ENCODE data around the gene CD84.

CD84 gene

DNA sequence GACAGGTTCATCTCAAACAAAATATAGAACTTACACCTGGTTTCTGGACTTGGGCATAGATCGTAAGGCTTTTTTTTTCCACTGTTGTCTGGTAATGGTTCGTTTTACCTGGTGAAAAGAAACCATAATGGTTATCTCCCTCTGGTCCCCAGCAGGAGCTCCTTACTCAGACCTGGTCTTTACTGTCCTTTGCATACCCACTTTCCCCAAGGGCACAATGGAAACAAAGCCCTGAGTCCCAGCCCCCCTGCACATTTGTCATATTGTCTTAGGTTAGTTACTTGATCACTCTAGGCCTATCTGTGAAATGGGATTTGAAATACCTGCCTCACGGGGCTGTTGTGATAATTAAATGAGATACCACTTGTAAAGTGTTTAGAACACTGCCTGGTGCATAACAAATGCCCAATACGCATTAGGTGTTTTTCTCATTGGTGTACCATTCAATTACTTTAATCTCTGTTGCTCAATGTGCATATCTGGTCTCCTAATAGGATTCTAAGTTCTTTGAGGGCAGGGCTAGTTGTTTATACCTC is 40.5 kb upstream of the CD84 start:
- H3K4me3 Mint-ChIP-seq: no peak overlapping the region

DNA sequence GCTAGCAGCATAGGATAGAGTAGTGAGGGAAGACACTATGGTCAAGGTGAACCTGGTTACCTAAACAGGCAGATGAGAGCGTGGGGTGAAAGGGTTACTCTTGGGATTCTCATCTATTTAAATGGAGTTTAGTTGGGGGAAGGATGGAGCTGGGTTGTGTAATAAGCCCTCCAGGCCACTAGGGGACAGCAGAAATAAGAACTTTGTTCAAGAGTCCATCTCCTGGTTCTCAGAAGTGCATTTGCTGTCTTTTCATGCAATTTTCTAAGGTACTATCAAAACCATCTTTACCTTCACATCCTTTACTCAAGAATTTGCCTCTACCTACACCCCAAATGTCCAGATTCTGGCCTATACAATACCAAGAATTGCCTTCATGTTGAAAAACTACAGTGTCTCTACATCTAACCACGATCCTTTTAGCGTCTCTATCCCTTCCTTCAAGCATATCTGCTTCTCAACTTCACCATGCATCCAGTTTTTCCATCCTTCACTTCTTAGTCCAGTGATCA is 39.5 kb upstream of the CD84 start:
- H3K4me1 Mint-ChIP-seq (ENCODE audit: low read depth): peaks cover 58% of the 10 kb centered on the region
- peaks cover 7% of the 10 kb centered on the region for H3K9me3 Mint-ChIP-seq
- peak overlapping the region; percentile 74 for H3K27ac Mint-ChIP-seq
- no peaks in the 10 kb centered on the region for H3K27me3 Mint-ChIP-seq (ENCODE audit: low read depth)
- H3K4me3 Mint-ChIP-seq: peak overlapping the region; percentile 6
- H3K36me3 Mint-ChIP-seq (ENCODE audit: low read depth): peaks cover 66% of the 10 kb centered on the region

More for the DNA sequence above, 40.5 kb upstream of the CD84 start:
- peaks cover 7% of the 10 kb centered on the region for H3K9me3 Mint-ChIP-seq
- H3K27ac Mint-ChIP-seq: peak overlapping the region; percentile 24
- peaks cover 70% of the 10 kb centered on the region for H3K36me3 Mint-ChIP-seq (ENCODE audit: low read depth)
- peaks cover 61% of the 10 kb centered on the region for H3K4me1 Mint-ChIP-seq (ENCODE audit: low read depth)
- no peaks in the 10 kb centered on the region for H3K27me3 Mint-ChIP-seq (ENCODE audit: low read depth)

DNA sequence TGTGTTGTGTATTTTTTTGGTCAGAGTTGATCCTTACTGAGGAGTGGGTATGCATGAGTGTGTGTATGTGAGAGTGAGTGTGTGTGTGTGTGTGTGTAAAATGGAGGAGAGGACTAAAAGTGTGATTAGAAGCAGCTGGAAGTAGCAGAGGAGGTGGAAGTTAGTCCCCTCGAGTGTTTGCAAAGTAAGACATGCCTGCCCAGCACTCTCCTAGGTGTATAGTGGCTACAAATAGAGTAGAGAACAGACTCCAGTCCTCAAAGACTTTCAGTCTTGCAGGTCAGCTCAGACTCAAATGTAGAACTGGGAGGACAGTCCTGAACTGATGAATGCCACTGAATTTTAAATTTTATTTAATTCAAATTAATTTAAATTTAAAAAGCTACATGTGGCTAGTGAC is 39.0 kb upstream of the CD84 start:
- Mint-ChIP-seq H3K4me3 (no peak overlapping the region), H3K27ac (peak overlapping the region; percentile 43), H3K4me1 (ENCODE audit: low read depth) (peaks cover 56% of the 10 kb centered on the region), H3K27me3 (ENCODE audit: low read depth) (no peaks in the 10 kb centered on the region), H3K9me3 (peaks cover 7% of the 10 kb centered on the region), H3K36me3 (ENCODE audit: low read depth) (peaks cover 65% of the 10 kb centered on the region)

DNA sequence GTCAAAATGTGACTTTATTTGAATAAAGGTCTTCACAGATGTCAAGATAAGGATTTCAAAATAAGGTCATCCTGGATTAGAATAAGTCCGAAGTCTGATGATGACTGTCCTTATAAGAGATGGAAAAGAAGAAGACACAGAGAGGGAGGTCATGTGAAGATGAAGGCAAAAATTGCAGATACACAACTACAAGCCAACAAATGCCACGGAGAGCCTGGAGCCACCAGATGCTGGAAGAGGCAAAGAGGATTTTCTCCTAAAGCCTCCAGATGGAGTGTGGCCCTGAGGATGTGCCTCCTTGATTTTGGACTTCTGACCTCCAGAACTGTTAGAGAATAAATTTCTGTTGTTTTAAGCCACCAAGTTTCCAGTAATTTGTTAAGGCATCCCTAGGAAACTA is 36.4 kb upstream of the CD84 start:
- peaks cover 46% of the 10 kb centered on the region for H3K4me1 Mint-ChIP-seq (ENCODE audit: low read depth)
- H3K4me3 Mint-ChIP-seq: no peak overlapping the region
- H3K9me3 Mint-ChIP-seq: peaks cover 7% of the 10 kb centered on the region
- no peaks in the 10 kb centered on the region for H3K27me3 Mint-ChIP-seq (ENCODE audit: low read depth)
- H3K27ac Mint-ChIP-seq: no peak overlapping the region
- H3K36me3 Mint-ChIP-seq (ENCODE audit: low read depth): peaks cover 64% of the 10 kb centered on the region

DNA sequence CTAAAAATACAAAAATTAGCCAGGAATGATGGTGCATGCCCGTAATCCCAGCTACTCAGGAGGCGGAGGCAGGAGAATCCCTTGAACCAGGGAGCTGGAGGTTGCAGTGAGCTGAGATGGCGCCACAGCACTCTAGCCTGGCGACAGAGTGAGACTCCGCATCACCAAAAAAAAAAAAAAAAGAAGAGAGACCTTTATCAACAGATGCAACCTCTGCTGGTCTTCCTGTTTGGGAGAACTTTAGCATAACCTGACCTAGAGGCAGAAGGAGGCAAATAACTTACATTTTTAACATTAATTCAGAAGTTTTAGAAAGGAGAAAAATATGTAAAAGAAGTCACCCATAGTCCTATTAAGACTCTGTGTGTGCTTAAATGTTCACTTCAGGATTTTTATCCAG is 35.1 kb upstream of the CD84 start:
- Mint-ChIP-seq H3K9me3 (peaks cover 7% of the 10 kb centered on the region), H3K36me3 (ENCODE audit: low read depth) (peaks cover 61% of the 10 kb centered on the region), H3K4me3 (no peak overlapping the region), H3K4me1 (ENCODE audit: low read depth) (peaks cover 48% of the 10 kb centered on the region), H3K27me3 (ENCODE audit: low read depth) (no peaks in the 10 kb centered on the region), H3K27ac (no peak overlapping the region)

DNA sequence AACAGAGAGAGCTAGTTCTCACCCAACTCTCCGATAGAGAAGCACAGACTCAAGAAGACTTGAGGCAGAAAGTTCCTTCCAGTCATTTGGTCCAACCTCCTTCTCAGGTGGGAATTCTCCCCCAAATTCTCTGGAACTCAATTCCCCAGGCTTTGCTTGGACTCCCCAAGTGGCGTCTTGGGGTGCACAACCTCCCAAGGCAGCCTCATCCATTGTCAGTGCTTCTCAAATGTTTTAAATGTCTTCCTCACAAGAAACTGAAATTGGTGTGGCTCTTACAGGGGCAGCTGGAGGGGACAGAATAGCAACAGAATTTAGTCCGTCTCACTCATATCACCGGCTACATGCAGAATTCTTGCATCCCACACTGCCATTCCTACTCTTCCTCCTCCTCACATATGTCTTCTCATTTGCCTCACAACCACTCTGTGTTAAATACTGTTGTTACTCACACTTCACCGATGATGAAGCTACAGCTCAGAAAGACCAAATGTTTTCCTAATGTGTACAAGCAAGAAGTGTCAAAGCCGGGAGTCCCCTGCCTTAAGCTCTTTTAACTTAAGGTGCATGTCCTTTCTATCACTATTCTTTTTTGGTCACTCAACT is 33.4 kb upstream of the CD84 start:
- Mint-ChIP-seq H3K27ac (peak overlapping the region; percentile 3), H3K27me3 (ENCODE audit: low read depth) (no peaks in the 10 kb centered on the region), H3K4me1 (ENCODE audit: low read depth) (peaks cover 47% of the 10 kb centered on the region), H3K4me3 (no peak overlapping the region), H3K9me3 (no peaks in the 10 kb centered on the region), H3K36me3 (ENCODE audit: low read depth) (peaks cover 59% of the 10 kb centered on the region)

DNA sequence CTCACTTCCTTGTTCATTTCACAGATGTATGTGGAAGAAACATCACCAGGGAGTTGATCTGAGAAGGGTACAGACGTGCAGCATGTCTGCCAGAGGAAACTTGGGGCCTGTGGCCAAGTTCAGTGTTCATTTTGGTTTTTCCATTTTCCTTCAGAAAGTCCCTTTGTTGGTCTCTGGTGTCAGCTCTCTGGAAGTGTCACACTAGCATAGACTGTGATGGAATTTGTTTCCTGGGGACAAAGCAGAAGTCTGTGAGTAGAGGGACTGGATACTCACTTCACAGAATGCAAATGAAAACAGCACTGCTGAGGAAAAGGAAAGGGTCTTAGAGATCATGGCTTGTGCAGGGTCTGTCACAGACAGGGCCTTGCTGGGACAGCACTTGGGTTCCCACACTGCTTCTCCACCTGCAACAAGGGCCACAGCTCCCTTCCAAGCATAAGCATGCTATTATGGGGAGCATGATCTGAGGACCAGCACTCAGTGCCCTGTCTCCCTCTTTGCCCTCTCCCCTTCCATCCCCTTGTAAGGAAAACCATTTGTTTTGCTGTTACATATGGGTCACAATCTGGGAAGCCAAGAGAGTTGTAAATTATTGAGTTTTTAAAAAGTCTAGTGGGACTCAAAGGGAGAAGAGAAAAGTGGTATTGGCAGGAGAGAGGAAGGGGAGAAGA is 31.4 kb upstream of the CD84 start:
- Mint-ChIP-seq H3K27me3 (ENCODE audit: low read depth) (no peaks in the 10 kb centered on the region), H3K36me3 (ENCODE audit: low read depth) (peaks cover 66% of the 10 kb centered on the region), H3K4me3 (no peak overlapping the region), H3K4me1 (ENCODE audit: low read depth) (peaks cover 61% of the 10 kb centered on the region), H3K9me3 (no peaks in the 10 kb centered on the region), H3K27ac (peak overlapping the region; percentile 78)

DNA sequence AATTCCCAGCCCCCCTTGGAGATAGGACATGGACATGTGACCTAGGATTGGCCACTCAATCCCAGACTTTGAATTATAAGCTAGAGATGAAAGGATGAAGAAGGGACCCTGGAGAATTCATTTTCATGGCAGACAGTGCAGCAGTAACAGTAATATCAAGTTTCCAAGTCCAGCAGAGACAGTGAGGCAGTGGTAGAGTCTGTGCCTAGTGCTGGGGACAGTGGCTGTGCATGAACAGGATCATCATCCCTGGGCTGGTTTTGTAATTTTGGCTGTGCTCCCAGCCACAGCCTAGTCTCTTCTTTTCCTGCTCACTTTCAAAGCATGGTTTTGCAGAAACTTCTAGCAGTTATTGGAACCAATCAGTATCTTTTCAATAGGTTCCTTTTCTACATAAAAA is 29.6 kb upstream of the CD84 start:
- no peak overlapping the region for H3K4me3 Mint-ChIP-seq
- peaks cover 73% of the 10 kb centered on the region for H3K36me3 Mint-ChIP-seq (ENCODE audit: low read depth)

DNA sequence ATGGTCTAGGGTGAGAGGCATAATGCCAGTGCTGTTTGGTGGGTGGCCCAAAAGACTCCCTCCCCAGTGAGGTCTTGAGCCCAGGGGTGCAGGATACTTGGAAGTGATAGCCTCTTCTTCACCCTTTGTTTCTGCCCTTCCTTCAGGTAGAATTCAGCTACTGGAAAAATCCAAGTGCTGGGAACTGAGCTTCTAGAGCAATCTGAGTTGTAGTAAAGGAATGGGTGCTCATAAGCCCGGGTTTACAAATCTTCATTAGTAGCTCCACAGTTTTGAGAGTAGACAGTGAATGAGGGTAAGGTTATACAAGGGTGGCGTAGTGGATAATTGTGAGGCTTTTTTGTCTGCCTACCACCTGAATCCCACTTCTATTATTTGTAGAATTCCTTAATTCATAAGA is 29.2 kb upstream of the CD84 start:
- H3K9me3 Mint-ChIP-seq: peaks cover 19% of the 10 kb centered on the region
- H3K36me3 Mint-ChIP-seq (ENCODE audit: low read depth): peaks cover 73% of the 10 kb centered on the region
- H3K4me1 Mint-ChIP-seq (ENCODE audit: low read depth): peaks cover 59% of the 10 kb centered on the region
- H3K27ac Mint-ChIP-seq: peak overlapping the region; percentile 56
- H3K4me3 Mint-ChIP-seq: no peak overlapping the region
- no peaks in the 10 kb centered on the region for H3K27me3 Mint-ChIP-seq (ENCODE audit: low read depth)

More for the DNA sequence above, 29.6 kb upstream of the CD84 start:
- peak overlapping the region; percentile 56 for H3K27ac Mint-ChIP-seq
- peaks cover 15% of the 10 kb centered on the region for H3K9me3 Mint-ChIP-seq
- peaks cover 62% of the 10 kb centered on the region for H3K4me1 Mint-ChIP-seq (ENCODE audit: low read depth)
- H3K27me3 Mint-ChIP-seq (ENCODE audit: low read depth): no peaks in the 10 kb centered on the region

DNA sequence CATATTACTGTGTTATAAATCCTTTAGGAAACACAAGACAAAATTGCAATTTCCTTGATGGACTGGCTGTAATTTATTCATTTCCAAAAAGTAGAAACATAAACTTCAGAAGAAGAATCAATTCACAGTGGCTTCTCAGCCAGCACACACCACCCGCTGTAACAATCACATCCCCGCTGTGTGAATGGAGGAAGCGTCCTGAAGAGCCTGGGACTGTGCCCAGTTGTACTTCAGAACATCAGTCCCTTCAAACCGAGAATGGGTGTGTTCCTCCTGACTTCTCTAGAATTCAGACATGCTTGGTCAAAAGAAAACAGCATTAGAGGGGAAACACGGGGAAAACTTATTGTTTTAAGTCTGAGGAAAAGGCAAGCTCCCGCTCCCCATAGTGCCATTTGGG is 28.8 kb upstream of the CD84 start:
- Mint-ChIP-seq H3K27me3 (ENCODE audit: low read depth) (no peaks in the 10 kb centered on the region), H3K4me1 (ENCODE audit: low read depth) (peaks cover 56% of the 10 kb centered on the region), H3K9me3 (peaks cover 24% of the 10 kb centered on the region), H3K27ac (peak overlapping the region; percentile 56), H3K4me3 (no peak overlapping the region), H3K36me3 (ENCODE audit: low read depth) (peaks cover 71% of the 10 kb centered on the region)

DNA sequence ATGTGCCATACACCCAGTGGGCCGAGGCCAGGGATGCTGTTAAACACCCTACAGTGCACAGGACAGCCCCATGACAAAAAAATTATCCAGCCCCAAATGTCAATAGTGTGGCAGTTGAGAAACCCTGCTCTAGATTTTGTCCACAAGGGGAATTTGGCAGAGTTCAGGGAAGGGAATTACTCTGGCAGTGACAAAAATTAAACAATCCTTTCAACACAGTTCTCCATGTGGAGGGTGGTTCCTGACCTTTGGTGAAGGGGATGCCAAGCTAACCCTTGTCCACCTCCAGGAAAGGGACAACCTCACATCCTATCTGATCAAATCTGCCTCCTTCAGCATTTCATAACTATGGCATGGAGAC is 28.4 kb upstream of the CD84 start:
- peak overlapping the region; percentile 77 for H3K27ac Mint-ChIP-seq
- peaks cover 28% of the 10 kb centered on the region for H3K9me3 Mint-ChIP-seq
- H3K36me3 Mint-ChIP-seq (ENCODE audit: low read depth): peaks cover 70% of the 10 kb centered on the region
- H3K4me1 Mint-ChIP-seq (ENCODE audit: low read depth): peaks cover 53% of the 10 kb centered on the region
- H3K27me3 Mint-ChIP-seq (ENCODE audit: low read depth): no peaks in the 10 kb centered on the region
- no peak overlapping the region for H3K4me3 Mint-ChIP-seq

DNA sequence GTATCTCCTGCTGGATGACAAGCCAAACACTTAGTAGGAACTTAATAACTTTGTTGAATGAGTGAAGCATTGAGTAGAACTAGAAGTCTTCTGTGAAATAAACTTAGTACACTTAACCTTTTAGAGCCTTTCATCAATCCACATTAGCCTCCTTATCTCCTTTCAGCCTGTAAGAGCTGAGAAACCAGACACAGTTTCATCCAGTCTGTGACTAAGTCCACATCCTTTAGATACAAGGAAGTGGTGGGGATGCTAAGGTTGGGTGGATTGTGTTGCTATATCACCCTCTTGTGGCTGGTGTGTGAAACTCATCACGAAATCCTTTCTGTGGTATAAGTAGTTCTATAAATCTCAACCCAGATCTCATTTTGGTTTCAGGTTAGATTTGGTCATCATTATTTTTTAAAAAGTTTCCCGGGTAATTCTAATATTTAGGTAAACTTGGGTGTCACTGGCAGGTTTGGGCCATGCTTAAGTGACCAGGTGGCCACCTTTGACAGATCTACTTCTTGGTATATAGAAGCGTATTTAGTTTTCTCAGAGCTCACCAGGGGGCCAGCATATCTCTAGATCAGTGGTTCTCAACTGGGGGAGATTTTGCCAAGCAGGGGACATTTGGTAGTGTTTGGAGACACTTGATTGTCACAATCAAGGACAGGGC is 27.8 kb upstream of the CD84 start:
- Mint-ChIP-seq H3K36me3 (ENCODE audit: low read depth) (peaks cover 67% of the 10 kb centered on the region), H3K27me3 (ENCODE audit: low read depth) (no peaks in the 10 kb centered on the region), H3K27ac (peak overlapping the region; percentile 77), H3K4me3 (peak overlapping the region; percentile 54), H3K9me3 (peaks cover 31% of the 10 kb centered on the region), H3K4me1 (ENCODE audit: low read depth) (peaks cover 52% of the 10 kb centered on the region)

DNA sequence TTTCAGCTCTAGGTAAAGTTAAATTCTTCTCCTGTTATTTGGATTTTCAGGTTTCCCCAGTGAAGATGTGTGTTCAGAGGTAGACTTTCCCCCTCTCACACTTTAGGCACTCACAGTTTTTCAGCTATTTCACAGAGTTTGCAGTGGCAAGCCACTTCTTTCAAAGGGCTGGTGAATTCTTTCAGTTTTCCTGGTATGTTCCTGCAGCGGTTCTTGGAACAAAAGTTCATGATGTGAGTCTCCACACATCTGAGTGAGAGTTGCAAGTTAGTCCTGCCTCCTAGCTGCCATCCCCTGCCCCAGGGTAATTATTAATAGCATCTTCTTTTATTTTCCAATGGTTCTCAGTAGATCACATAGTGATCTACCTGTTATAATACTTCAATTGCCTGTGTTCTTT is 27.3 kb upstream of the CD84 start:
- Mint-ChIP-seq H3K27me3 (ENCODE audit: low read depth) (no peaks in the 10 kb centered on the region), H3K4me1 (ENCODE audit: low read depth) (peaks cover 52% of the 10 kb centered on the region), H3K27ac (peak overlapping the region; percentile 77), H3K9me3 (peaks cover 36% of the 10 kb centered on the region), H3K36me3 (ENCODE audit: low read depth) (peaks cover 68% of the 10 kb centered on the region), H3K4me3 (peak overlapping the region; percentile 54)

DNA sequence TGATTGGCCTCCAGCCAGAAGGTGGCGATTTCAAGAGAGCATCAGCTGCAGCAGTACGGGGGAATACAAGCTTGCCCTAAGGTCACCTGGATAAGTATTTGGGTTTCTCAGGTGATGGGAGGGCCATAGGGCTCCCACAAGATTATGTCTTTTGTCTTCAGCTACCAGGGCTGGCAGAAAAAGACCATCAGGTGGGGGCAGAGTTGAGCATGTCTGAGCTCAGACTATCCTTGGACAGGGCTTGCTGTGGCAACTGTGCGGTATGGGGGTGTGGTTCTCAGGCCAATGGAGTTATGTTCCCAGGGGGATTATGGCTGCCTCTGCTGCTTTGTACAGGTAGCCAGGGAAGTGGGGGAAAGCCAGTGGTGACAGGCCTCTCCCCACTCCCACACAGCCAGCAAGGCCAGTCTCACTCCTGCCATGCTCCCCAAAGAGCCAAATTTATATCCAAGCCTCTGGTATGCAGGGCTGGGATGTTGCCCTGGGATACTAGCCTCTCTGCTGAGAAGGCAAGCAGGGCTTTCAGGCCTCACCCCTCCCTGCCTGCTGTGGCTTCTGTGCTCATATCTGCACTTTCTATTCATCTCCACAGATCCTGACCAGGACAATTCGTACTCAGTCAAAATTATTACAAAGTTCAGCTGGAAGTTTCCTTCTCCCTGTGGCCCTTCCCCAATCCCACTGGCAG is 26.6 kb upstream of the CD84 start:
- Mint-ChIP-seq H3K27me3 (ENCODE audit: low read depth) (no peaks in the 10 kb centered on the region), H3K9me3 (peaks cover 43% of the 10 kb centered on the region), H3K4me1 (ENCODE audit: low read depth) (peaks cover 46% of the 10 kb centered on the region), H3K27ac (peak overlapping the region; percentile 77), H3K4me3 (no peak overlapping the region), H3K36me3 (ENCODE audit: low read depth) (peaks cover 66% of the 10 kb centered on the region)
